Common myeloid progenitor, CD34-positive (primary cell): Measurements from ENCODE around the gene TOMM70.

Experiments
- CTCF ChIA-PET: fragments of 350-600 bp; sonication (Branson Sonifier 250); formaldehyde crosslinking; loops from one replicate; lab custom pipeline; 2021; ENCODE audit warnings: antibody characterized with exemption; lab: Charles Lee
- POLR2A ChIA-PET: fragments of 350-600 bp; sonication (Branson Sonifier 250); formaldehyde crosslinking; loops from one replicate; lab custom pipeline; 2021; ENCODE audit warnings: antibody characterized with exemption; lab: Charles Lee
- DNase-seq, 3 donors: peaks; one replicate each; pipeline versions ENCODE4 v3.0.0 to v3.0.0-alpha.2; 2013
- H3K27ac ChIP-seq, 2 experiments: 1 replicate in 1 of 2; 2 replicates in 1 of 2; pipeline ENCODE4 v1.7.0; 2013; ENCODE audit warnings: inconsistent platforms in 2 of 2, low read length in 2 of 2, mild to moderate bottlenecking in 2 of 2, low read depth in 1 of 2, moderate library complexity in 1 of 2; ENCODE audit not compliant: severe bottlenecking in 2 of 2, insufficient read depth in 1 of 2, poor library complexity in 1 of 2
- H3K27me3 ChIP-seq, 5 experiments: replicated peaks in 2 of 5; 1 replicate in 3 of 5; 2 replicates in 2 of 5; pipeline versions ENCODE4 v1.6.1 to v1.7.0; 2013; ENCODE audit warnings: low read length in 4 of 5, mild to moderate bottlenecking in 2 of 5, moderate library complexity in 2 of 5, inconsistent platforms in 1 of 5; ENCODE audit not compliant: insufficient read depth in 5 of 5, control insufficient read depth in 4 of 5
- H3K36me3 ChIP-seq, 4 experiments: 1 replicate in 2 of 4; 2 replicates in 2 of 4; pipeline versions ENCODE4 v1.6.1 to v1.7.0; 2013; ENCODE audit warnings: low read length in 3 of 4, control low read depth in 1 of 4, mild to moderate bottlenecking in 1 of 4; ENCODE audit not compliant: control insufficient read depth in 4 of 4, insufficient read depth in 4 of 4
- H3K4me1 ChIP-seq, 4 experiments: 1 replicate in 3 of 4; 2 replicates in 1 of 4; pipeline versions ENCODE4 v1.6.1 to v1.7.1; 2013; ENCODE audit warnings: low read length in 3 of 4, mild to moderate bottlenecking in 3 of 4, control low read depth in 1 of 4, inconsistent platforms in 1 of 4, moderate library complexity in 1 of 4; ENCODE audit not compliant: control insufficient read depth in 4 of 4, insufficient read depth in 4 of 4; ENCODE audit errors: control extremely low read depth in 1 of 4
- H3K4me3 ChIP-seq, 7 experiments: 1 replicate in 4 of 7; 2 replicates in 3 of 7; pipeline versions ENCODE4 v1.5.1 to v1.7.0; 2013; ENCODE audit warnings: mild to moderate bottlenecking in 7 of 7, low read length in 6 of 7, moderate library complexity in 6 of 7, inconsistent platforms in 2 of 7, low read depth in 2 of 7, control low read depth in 1 of 7; ENCODE audit not compliant: insufficient read depth in 4 of 7, control insufficient read depth in 1 of 7; ENCODE audit errors: extremely low read depth in 1 of 7
- H3K9me3 ChIP-seq, 5 experiments: 1 replicate in 4 of 5; 2 replicates in 1 of 5; pipeline versions ENCODE4 v1.6.1 to v1.7.1; 2013; ENCODE audit warnings: low read length in 4 of 5, mild to moderate bottlenecking in 2 of 5, inconsistent platforms in 1 of 5, low read depth in 1 of 5, moderate library complexity in 1 of 5; ENCODE audit not compliant: control insufficient read depth in 4 of 5, insufficient read depth in 2 of 5; ENCODE audit errors: control extremely low read depth in 1 of 5
- WGBS: methylation state at CpG from one replicate; pipeline ENCODE4 v1.1.5; 2013; ENCODE audit not compliant: insufficient coverage; 5-methylcytosine and 5-hydroxymethylcytosine counted together

The TOMM70 gene

DNA sequence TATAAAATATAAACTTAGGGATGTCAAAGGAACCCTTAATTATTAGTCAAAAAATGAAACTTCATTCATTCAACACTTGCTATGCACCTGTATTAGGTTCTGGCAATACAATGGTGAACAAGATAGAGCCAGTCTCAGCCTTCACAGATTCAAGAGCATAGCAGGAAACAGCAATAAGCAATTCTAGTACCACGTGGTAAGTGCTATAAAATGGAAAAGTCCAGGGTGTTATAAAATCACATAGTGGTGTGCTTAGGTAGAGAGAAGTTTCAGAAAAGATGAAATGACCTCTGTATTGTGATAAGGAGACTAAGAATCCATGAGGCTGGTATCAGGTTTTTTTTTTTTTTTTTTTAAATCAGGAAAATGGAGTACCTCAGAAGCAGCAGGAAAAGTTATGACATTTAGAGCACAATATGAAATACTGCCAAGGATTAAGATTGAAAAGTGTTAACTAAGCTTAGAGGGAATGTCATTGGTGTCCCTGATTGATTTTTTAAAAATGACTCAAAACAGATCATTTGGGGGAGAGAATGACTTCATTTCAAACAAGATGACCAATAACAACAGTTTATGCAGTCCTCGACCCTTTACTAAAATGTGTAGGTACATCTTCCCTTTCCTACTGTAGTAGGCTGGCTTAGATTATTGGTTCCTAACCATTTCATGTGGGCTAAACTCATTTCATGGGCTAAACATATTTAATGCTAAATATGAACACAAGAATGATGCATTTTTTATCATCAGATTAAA lies 5.0 kb downstream of the TOMM70 start:
- H3K36me3 ChIP-seq: no peaks in the 10 kb centered on the region
- no peak overlapping the region for H3K27ac ChIP-seq
- POLR2A ChIA-PET: interaction anchor here (0.6 kb wide), 1 partner anchor 9 kb away, joined by 4 read pairs; no protein-coding TSS in a partner anchor
- no peak for DNase-seq
- no peaks in the 10 kb centered on the region for H3K9me3 ChIP-seq
- no peak overlapping the region for H3K4me3 ChIP-seq
- 0% methylated on average over 1 of the region's 2 CpGs for WGBS
- CTCF ChIA-PET: interaction anchor here (0.6 to 0.7 kb wide), 2 partner anchors 25 to 34 kb away, joined by 3 read pairs; no protein-coding TSS in a partner anchor
- H3K4me1 ChIP-seq: peaks cover 7 to 22% (median 18%) of the 10 kb centered on the region in 4 experiments
- no peaks in the 10 kb centered on the region for H3K27me3 ChIP-seq

DNA sequence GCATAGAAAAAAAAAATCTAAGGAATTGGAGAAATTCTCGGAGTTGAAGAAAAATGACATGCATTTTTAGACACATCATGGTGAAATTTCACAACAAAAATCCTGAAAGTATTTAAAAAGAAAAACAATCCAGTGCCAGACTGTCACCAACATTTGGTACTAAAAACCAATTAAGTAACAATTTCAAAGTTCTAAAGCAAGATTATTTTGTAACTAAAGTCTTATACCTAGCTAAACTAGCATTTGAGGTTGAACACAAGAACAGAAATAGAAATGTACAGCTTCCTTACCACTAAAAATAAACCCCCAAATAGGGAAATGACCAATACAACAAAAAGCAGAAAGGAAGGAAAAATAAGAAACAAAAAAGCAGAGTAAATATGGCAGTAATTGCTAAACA lies 11.9 kb downstream of the TOMM70 start:
- H3K9me3 ChIP-seq: peaks cover 0 to 11% (median 3%) of the 10 kb centered on the region in 5 experiments
- H3K27me3 ChIP-seq: no peaks in the 10 kb centered on the region
- peaks cover 6 to 36% (median 24%) of the 10 kb centered on the region in 4 experiments for H3K36me3 ChIP-seq
- H3K4me1 ChIP-seq: no peaks in the 10 kb centered on the region
- H3K27ac ChIP-seq: no peak overlapping the region
- H3K4me3 ChIP-seq: no peak overlapping the region
- WGBS: no CpG with 5 or more reads among the region's 1 CpG
- CTCF ChIA-PET: interaction anchor here (0.6 kb wide), 1 partner anchor 136 kb away, joined by 3 read pairs; no protein-coding TSS in a partner anchor
- POLR2A ChIA-PET: interaction anchor here (1.5 kb wide), 1 partner anchor 11 kb away, joined by 3 read pairs; no protein-coding TSS in a partner anchor
- peak in 1 of 3 donors; percentile 13 for DNase-seq

DNA sequence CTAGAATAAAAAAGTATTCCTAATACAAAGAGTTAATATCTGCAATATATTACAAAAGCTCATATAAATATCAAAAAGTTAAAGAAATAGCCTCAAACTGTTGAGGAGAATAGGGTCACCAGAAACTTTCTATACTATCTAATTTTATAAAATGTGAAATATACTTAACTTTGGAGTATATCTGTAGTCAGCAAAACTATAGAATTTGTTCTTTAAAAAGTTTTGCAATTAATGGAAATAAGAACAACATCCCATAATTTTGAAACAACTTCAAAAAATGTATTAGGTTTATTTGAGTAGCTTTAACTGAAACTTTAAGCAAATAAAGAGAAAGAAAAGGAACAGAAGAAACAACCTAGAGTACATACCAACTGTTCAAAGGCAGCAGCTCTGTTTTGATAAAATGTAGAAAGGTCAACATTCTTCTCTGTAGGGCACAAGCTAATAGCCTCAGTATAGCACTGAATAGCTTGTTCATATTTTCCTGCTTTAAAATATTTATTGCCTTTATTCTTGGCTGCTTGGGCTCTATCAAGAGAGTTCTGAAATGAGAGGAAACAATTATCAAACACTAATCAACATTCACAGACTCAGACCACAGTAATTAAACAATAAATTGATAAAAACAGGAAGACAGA lies 14.3 kb downstream of the TOMM70 start:
- CTCF ChIA-PET: interaction anchor here (0.7 to 1.9 kb wide), 6 partner anchors 12 to 71 kb away, joined by 3 to 5 read pairs (median 4); no protein-coding TSS in a partner anchor
- H3K27me3 ChIP-seq: no peaks in the 10 kb centered on the region
- POLR2A ChIA-PET: interaction anchor here (0.6 kb wide), 1 partner anchor 9 kb away, joined by 4 read pairs; no protein-coding TSS in a partner anchor
- no peak for DNase-seq
- peaks cover 9 to 56% (median 40%) of the 10 kb centered on the region in 4 experiments for H3K36me3 ChIP-seq
- H3K4me3 ChIP-seq: no peak overlapping the region
- H3K27ac ChIP-seq: no peak overlapping the region
- no peaks in the 10 kb centered on the region for H3K4me1 ChIP-seq
- H3K9me3 ChIP-seq: peaks cover 0 to 11% (median 3%) of the 10 kb centered on the region in 5 experiments

DNA sequence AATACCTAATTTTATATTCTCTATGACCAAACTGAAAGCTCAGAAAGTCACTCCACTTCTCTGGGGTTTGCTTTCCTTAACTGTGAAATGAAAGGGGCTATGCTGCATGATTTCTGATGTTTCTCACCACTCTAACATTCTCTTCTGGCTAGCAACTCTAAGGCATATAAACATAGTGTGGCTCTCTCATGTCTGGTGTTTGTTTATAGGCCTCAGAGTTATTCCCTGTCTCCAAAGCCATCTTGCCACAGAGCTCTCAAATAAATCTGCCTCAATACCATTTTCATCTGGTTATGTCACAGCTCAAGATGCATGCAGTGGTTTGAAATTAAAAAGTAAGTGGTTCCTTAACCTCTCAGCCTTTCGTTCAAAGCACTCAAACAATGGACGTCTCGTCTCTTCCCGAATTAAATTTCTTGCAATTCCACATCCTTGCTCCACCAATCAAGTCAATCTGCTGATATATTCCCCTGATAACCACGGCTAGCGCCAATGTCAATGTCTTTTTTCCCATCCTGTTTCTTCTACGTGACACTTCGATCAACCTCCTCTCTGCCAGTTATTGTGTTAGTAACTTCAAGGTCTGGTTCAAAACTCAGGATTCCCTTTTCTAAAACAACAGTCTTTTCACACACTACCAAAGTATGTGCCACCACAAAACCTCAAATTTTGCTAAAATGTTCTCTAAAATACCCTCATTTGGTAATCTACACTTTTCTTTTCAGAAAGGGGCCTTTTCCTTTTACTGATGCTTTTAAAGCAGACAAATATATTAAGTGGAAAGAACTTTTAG lies 16.0 kb downstream of the TOMM70 start:
- Histone ChIP-seq H3K9me3 (peaks cover 0 to 11% (median 1%) of the 10 kb centered on the region in 5 experiments), H3K4me1 (no peaks in the 10 kb centered on the region), H3K27me3 (no peaks in the 10 kb centered on the region), H3K36me3 (peaks cover 13 to 66% (median 45%) of the 10 kb centered on the region in 4 experiments), H3K4me3 (no peak overlapping the region), H3K27ac (no peak overlapping the region)
- 91% methylated on average over 7 of the region's 8 CpGs for WGBS
- CTCF ChIA-PET: interaction anchor here (0.7 to 1.9 kb wide), 3 partner anchors 26 to 252 kb away, joined by 3 to 5 read pairs (median 3); no protein-coding TSS in a partner anchor
- no peak for DNase-seq
- POLR2A ChIA-PET: no interaction called here

DNA sequence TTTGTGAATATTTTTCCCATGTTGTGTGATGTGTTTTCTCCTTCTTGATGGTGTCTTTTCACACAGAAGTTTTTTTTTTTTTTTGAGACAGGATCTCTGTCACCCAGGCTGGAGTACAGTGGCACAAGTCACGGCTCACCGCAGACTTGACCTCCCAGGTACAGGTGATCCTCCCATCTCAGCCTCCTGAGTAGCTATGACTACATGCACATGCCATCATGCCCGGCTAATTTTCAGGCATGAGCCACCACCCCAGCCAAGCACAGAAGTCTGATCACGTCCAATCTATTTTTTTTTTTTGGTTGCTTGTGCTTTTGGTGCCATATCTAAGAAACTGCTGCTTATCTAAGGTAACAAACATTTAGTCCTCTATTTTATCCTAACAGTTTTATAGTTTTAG lies 24.6 kb downstream of the TOMM70 start:
- Histone ChIP-seq H3K9me3 (no peaks in the 10 kb centered on the region), H3K27ac (no peak overlapping the region), H3K4me3 (no peak overlapping the region), H3K27me3 (no peaks in the 10 kb centered on the region), H3K36me3 (peaks cover 20 to 80% (median 43%) of the 10 kb centered on the region in 4 experiments), H3K4me1 (no peaks in the 10 kb centered on the region)
- CTCF ChIA-PET: interaction anchor here (0.6 kb wide), 1 partner anchor 115 kb away, joined by 3 read pairs; no protein-coding TSS in a partner anchor
- POLR2A ChIA-PET: no interaction called here
- DNase-seq: no peak
- whole genome bisulfite sequencing: 100% methylated on average over 3 of the region's 4 CpGs

DNA sequence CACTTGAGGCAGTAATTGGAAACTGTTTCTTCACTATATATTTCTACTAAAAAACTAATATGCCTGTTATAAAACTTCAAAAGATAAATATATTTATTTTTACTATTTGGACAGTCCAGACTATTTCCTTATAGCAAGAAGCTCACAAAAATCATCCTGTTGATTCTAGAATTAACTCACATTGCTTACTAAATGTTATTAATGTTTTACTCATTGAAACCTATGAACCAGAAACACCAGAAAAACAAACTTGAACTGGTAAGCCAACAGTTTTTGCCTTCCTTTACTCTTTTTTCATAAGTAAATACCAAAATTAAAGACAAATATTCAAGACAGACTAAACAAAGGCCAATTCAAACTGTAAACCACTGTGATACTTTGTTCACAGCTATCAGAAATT lies 26.4 kb downstream of the TOMM70 start:
- no peaks in the 10 kb centered on the region for H3K4me1 ChIP-seq
- no peak overlapping the region for H3K27ac ChIP-seq
- H3K36me3 ChIP-seq: peaks cover 17 to 77% (median 43%) of the 10 kb centered on the region in 4 experiments
- no peak for DNase-seq
- no peaks in the 10 kb centered on the region for H3K27me3 ChIP-seq
- CTCF ChIA-PET: interaction anchor here (0.6 to 1.7 kb wide), 4 partner anchors 8 to 549 kb away, joined by 3 to 5 read pairs (median 4); no protein-coding TSS in a partner anchor
- H3K4me3 ChIP-seq: no peak overlapping the region
- no peaks in the 10 kb centered on the region for H3K9me3 ChIP-seq
- POLR2A ChIA-PET: no interaction called here
